ENCODE measurements around the gene ASB4.
"Not testable (repeated sequence)": the region's sequence is repeated elsewhere in the genome, so short reads cannot be mapped to it uniquely, and the experiment has no call there.

ASB4 gene
- 0 to 0.06 (median 0) reads per million in 9 experiments for total RNA-seq

- H3K9me3 Mint-ChIP-seq: no peaks in the 10 kb centered on the region
- H3K36me3 Mint-ChIP-seq (ENCODE audit: insufficient read depth): no peaks in the 10 kb centered on the region
- peaks cover 6 to 7% of the 10 kb centered on the region in 2 donors for H3K27me3 Mint-ChIP-seq
- no peak within 1 kb of the TSS for H3K4me3 Mint-ChIP-seq
- no peak for DNase-seq
- H3K4me1 Mint-ChIP-seq (ENCODE audit: low read depth in 2 of 2): no peaks in the 10 kb centered on the region
- no peak within 1 kb of the TSS for H3K27ac Mint-ChIP-seq
- no peak for ATAC-seq (replicated peaks)
Observed at GRCh38 chr7:95485391-95486123, at the start of gene ASB4. Gene ASB4 (plus strand): TSS chr7:95485943. CDS start chr7:95485972, 29 bp downstream.

- ATAC-seq (replicated peaks) (no peak), DNase-seq (no peak)
- no peak overlapping the region for H3K27ac Mint-ChIP-seq
- H3K9me3 Mint-ChIP-seq: no peaks in the 10 kb centered on the region
- H3K27me3 Mint-ChIP-seq: no peaks in the 10 kb centered on the region
- peaks cover 3% of the 10 kb centered on the region for H3K36me3 Mint-ChIP-seq (ENCODE audit: insufficient read depth)
- peak overlapping the region in 1 of 2 donors; percentile 14 for H3K4me3 Mint-ChIP-seq
- H3K4me1 Mint-ChIP-seq (ENCODE audit: low read depth in 2 of 2): peaks cover 5 to 22% of the 10 kb centered on the region in 2 donors
Observed at GRCh38 chr7:95436407-95436806, 49.3 kb upstream of the ASB4 start.

- no peak for DNase-seq
- ATAC-seq (replicated peaks): no peak
- no peaks in the 10 kb centered on the region for H3K27me3 Mint-ChIP-seq
- no peaks in the 10 kb centered on the region for H3K36me3 Mint-ChIP-seq (ENCODE audit: insufficient read depth)
- H3K27ac Mint-ChIP-seq: no peak overlapping the region
- no peak overlapping the region for H3K4me3 Mint-ChIP-seq
- H3K4me1 Mint-ChIP-seq (ENCODE audit: low read depth in 2 of 2): peaks cover 0 to under 1% of the 10 kb centered on the region in 2 donors
- H3K9me3 Mint-ChIP-seq: no peaks in the 10 kb centered on the region
Observed at GRCh38 chr7:95440394-95441038, 45.2 kb upstream of the ASB4 start.

GRCh38 chr7:95441042-95441823, 44.5 kb upstream of the ASB4 start:
- Mint-ChIP-seq H3K4me3 (no peak overlapping the region), H3K27me3 (no peaks in the 10 kb centered on the region), H3K4me1 (ENCODE audit: low read depth in 2 of 2) (no peaks in the 10 kb centered on the region), H3K36me3 (ENCODE audit: insufficient read depth) (no peaks in the 10 kb centered on the region), H3K27ac (no peak overlapping the region), H3K9me3 (no peaks in the 10 kb centered on the region)
- DNase-seq (no peak), ATAC-seq (replicated peaks) (no peak)

- ATAC-seq (replicated peaks) (no peak), DNase-seq (no peak)
- Mint-ChIP-seq H3K4me1 (ENCODE audit: low read depth in 2 of 2) (no peaks in the 10 kb centered on the region), H3K27ac (no peak overlapping the region), H3K27me3 (no peaks in the 10 kb centered on the region), H3K36me3 (ENCODE audit: insufficient read depth) (no peaks in the 10 kb centered on the region), H3K9me3 (no peaks in the 10 kb centered on the region), H3K4me3 (no peak overlapping the region)
Observed at GRCh38 chr7:95444796-95445195, 40.9 kb upstream of the ASB4 start.

- Mint-ChIP-seq H3K4me1 (ENCODE audit: low read depth in 2 of 2) (no peaks in the 10 kb centered on the region), H3K27ac (no peak overlapping the region), H3K9me3 (no peaks in the 10 kb centered on the region), H3K36me3 (ENCODE audit: insufficient read depth) (peaks cover 1% of the 10 kb centered on the region), H3K4me3 (no peak overlapping the region), H3K27me3 (no peaks in the 10 kb centered on the region)
- DNase-seq (no peak), ATAC-seq (replicated peaks) (no peak)
Observed at GRCh38 chr7:95446618-95447017, 39.1 kb upstream of the ASB4 start.

GRCh38 chr7:95454438-95455045, 31.2 kb upstream of the ASB4 start:
- ATAC-seq (replicated peaks) (no peak), DNase-seq (no peak)
- Mint-ChIP-seq H3K27me3 (peaks cover 16 to 19% of the 10 kb centered on the region in 2 donors), H3K4me3 (no peak overlapping the region), H3K36me3 (ENCODE audit: insufficient read depth) (peaks cover 2% of the 10 kb centered on the region), H3K4me1 (ENCODE audit: low read depth in 2 of 2) (no peaks in the 10 kb centered on the region), H3K27ac (no peak overlapping the region), H3K9me3 (no peaks in the 10 kb centered on the region)

- Mint-ChIP-seq H3K4me3 (no peak overlapping the region), H3K4me1 (ENCODE audit: low read depth in 2 of 2) (no peaks in the 10 kb centered on the region), H3K27me3 (peaks cover 35 to 40% of the 10 kb centered on the region in 2 donors), H3K9me3 (no peaks in the 10 kb centered on the region), H3K27ac (no peak overlapping the region), H3K36me3 (ENCODE audit: insufficient read depth) (no peaks in the 10 kb centered on the region)
- ATAC-seq (replicated peaks): no peak
- no peak for DNase-seq
Observed at GRCh38 chr7:95457947-95458346, 27.8 kb upstream of the ASB4 start.

- H3K36me3 Mint-ChIP-seq (ENCODE audit: insufficient read depth); H3K4me1 Mint-ChIP-seq (ENCODE audit: low read depth in 2 of 2); DNase-seq; H3K27ac Mint-ChIP-seq; H3K4me3 Mint-ChIP-seq; ATAC-seq (replicated peaks); H3K9me3 Mint-ChIP-seq: not testable (repeated sequence)
- peaks cover 35 to 40% of the 10 kb centered on the region in 2 donors for H3K27me3 Mint-ChIP-seq
Observed at GRCh38 chr7:95460653-95461052, 25.1 kb upstream of the ASB4 start.

GRCh38 chr7:95467912-95468607, 17.7 kb upstream of the ASB4 start:
- Mint-ChIP-seq H3K4me3 (no peak overlapping the region), H3K27me3 (peaks cover 0 to 8% of the 10 kb centered on the region in 2 donors), H3K36me3 (ENCODE audit: insufficient read depth) (no peaks in the 10 kb centered on the region), H3K4me1 (ENCODE audit: low read depth in 2 of 2) (peaks cover 0 to 1% of the 10 kb centered on the region in 2 donors), H3K27ac (no peak overlapping the region), H3K9me3 (no peaks in the 10 kb centered on the region)
- ATAC-seq (replicated peaks) (no peak), DNase-seq (no peak)

- ATAC-seq (replicated peaks) (no peak), DNase-seq (no peak)
- Mint-ChIP-seq H3K36me3 (ENCODE audit: insufficient read depth) (no peaks in the 10 kb centered on the region), H3K4me1 (ENCODE audit: low read depth in 2 of 2) (peaks cover 0 to 1% of the 10 kb centered on the region in 2 donors), H3K9me3 (no peaks in the 10 kb centered on the region), H3K4me3 (no peak overlapping the region), H3K27ac (no peak overlapping the region), H3K27me3 (peaks cover 0 to 8% of the 10 kb centered on the region in 2 donors)
Observed at GRCh38 chr7:95469187-95469586, 16.6 kb upstream of the ASB4 start.

GRCh38 chr7:95469848-95470247, 15.9 kb upstream of the ASB4 start:
- no peak overlapping the region for H3K27ac Mint-ChIP-seq
- H3K4me1 Mint-ChIP-seq (ENCODE audit: low read depth in 2 of 2): peaks cover 0 to 1% of the 10 kb centered on the region in 2 donors
- no peaks in the 10 kb centered on the region for H3K9me3 Mint-ChIP-seq
- H3K36me3 Mint-ChIP-seq (ENCODE audit: insufficient read depth): no peaks in the 10 kb centered on the region
- DNase-seq (no peak), ATAC-seq (replicated peaks) (no peak)
- H3K4me3 Mint-ChIP-seq: no peak overlapping the region
- peaks cover 0 to 8% of the 10 kb centered on the region in 2 donors for H3K27me3 Mint-ChIP-seq

- no peak overlapping the region for H3K4me3 Mint-ChIP-seq
- H3K4me1 Mint-ChIP-seq (ENCODE audit: low read depth in 2 of 2): peaks cover 0 to 1% of the 10 kb centered on the region in 2 donors
- H3K27ac Mint-ChIP-seq: no peak overlapping the region
- ATAC-seq (replicated peaks) (no peak), DNase-seq (no peak)
- H3K9me3 Mint-ChIP-seq: no peaks in the 10 kb centered on the region
- H3K27me3 Mint-ChIP-seq: peaks cover 0 to 8% of the 10 kb centered on the region in 2 donors
- no peaks in the 10 kb centered on the region for H3K36me3 Mint-ChIP-seq (ENCODE audit: insufficient read depth)
Observed at GRCh38 chr7:95470452-95470851, 15.3 kb upstream of the ASB4 start.
